Thyroid gland (tissue), 4 donors: ENCODE measurements around the gene SYDE1.

Experiments used
- POLR2A ChIP-seq, 2 donors: fragments of 450-650 bp; IDR thresholded peaks; one replicate each; pipeline ENCODE4 v1.6.1; 2017; ENCODE audit warnings: antibody characterized with exemption in 2 of 2, mild to moderate bottlenecking in 2 of 2, moderate library complexity in 1 of 2
- TF ChIP-seq, protein P1 (sequence below), 6 experiments: fragments of 200-600 bp in 3 of 6; fragments of 450-650 bp in 3 of 6; sonication (generic) in 3 of 6; IDR thresholded peaks; one replicate each; pipeline ENCODE4 v1.5.1; 2016 to 2019; ENCODE audit warnings: antibody characterized with exemption in 6 of 6, mild to moderate bottlenecking in 2 of 6, inconsistent platforms in 1 of 6, moderate library complexity in 1 of 6

DNA sequence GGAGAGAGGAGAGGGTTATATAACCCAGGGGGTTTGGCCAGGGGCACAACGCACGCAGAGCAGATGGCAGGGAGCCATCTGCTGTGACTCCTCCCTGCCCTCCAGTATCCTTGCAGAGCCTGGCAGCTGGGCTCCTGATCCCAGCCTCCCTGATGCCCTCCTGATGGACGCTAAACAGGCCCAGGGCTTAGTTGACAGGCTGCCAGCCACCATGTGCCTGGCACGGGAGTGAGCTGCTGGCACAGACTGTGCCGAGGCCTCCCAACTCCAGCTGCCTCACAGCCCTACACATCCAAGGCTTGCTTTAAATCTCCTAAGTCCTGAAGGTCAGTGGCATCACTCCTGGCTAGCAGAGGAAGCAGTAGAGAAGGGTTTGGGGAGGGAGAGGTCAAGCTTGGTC lies 16.7 kb downstream of the SYDE1 start:
- TF ChIP-seq, protein P1, sequence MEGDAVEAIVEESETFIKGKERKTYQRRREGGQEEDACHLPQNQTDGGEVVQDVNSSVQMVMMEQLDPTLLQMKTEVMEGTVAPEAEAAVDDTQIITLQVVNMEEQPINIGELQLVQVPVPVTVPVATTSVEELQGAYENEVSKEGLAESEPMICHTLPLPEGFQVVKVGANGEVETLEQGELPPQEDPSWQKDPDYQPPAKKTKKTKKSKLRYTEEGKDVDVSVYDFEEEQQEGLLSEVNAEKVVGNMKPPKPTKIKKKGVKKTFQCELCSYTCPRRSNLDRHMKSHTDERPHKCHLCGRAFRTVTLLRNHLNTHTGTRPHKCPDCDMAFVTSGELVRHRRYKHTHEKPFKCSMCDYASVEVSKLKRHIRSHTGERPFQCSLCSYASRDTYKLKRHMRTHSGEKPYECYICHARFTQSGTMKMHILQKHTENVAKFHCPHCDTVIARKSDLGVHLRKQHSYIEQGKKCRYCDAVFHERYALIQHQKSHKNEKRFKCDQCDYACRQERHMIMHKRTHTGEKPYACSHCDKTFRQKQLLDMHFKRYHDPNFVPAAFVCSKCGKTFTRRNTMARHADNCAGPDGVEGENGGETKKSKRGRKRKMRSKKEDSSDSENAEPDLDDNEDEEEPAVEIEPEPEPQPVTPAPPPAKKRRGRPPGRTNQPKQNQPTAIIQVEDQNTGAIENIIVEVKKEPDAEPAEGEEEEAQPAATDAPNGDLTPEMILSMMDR (IDR thresholded peaks at IDR 0.05), result no peak
- TF ChIP-seq POLR2A (IDR thresholded peaks at IDR 0.05), result no peak
